GM19035 (cell line): ENCODE data around the gene PVALEF.

Experiments
- ATAC-seq: cut with Tn5 transposase; IDR thresholded peaks from one replicate; pipeline ENCODE4 v1.9.1; 2021; ENCODE audit not compliant: unreplicated experiment

Gene PVALEF

GRCh38 chr17:81180836-81181810 lies 15.8 kb downstream of the PVALEF start:
- ATAC-seq = no peak

- no peak for ATAC-seq
Measured at GRCh38 chr17:81181811-81182185, 16.5 kb downstream of the PVALEF start.

GRCh38 chr17:81182596-81182995 lies 17.3 kb downstream of the PVALEF start:
- ATAC-seq = no peak

GRCh38 chr17:81183316-81183715 lies 18.0 kb downstream of the PVALEF start:
- ATAC-seq = no peak

- no peak for ATAC-seq
Measured at GRCh38 chr17:81183807-81184206, 18.5 kb downstream of the PVALEF start.

GRCh38 chr17:81184555-81184954 lies 19.2 kb downstream of the PVALEF start:
- ATAC-seq = no peak

- no peak for ATAC-seq
Measured at GRCh38 chr17:81186203-81186602, 20.9 kb downstream of the PVALEF start.

- ATAC-seq = no peak
Measured at GRCh38 chr17:81187120-81187519, 21.8 kb downstream of the PVALEF start.

GRCh38 chr17:81187586-81188490 lies 22.5 kb downstream of the PVALEF start:
- no peak for ATAC-seq

GRCh38 chr17:81188491-81188840 lies 23.2 kb downstream of the PVALEF start:
- ATAC-seq = no peak

GRCh38 chr17:81189016-81189415 lies 23.7 kb downstream of the PVALEF start:
- ATAC-seq = no peak

GRCh38 chr17:81189670-81190530 lies 24.6 kb downstream of the PVALEF start:
- no peak for ATAC-seq

GRCh38 chr17:81190591-81190990 lies 25.3 kb downstream of the PVALEF start:
- no peak for ATAC-seq

GRCh38 chr17:81191116-81191515 lies 25.8 kb downstream of the PVALEF start:
- ATAC-seq = no peak

GRCh38 chr17:81191646-81192045 lies 26.3 kb downstream of the PVALEF start:
- no peak for ATAC-seq

- ATAC-seq = no peak
Measured at GRCh38 chr17:81192386-81193050, 27.2 kb downstream of the PVALEF start.

- ATAC-seq = no peak
Measured at GRCh38 chr17:81193051-81193410, 27.7 kb downstream of the PVALEF start.

- ATAC-seq = no peak
Measured at GRCh38 chr17:81193470-81194224, 28.3 kb downstream of the PVALEF start.

GRCh38 chr17:81194225-81194760 lies 29.0 kb downstream of the PVALEF start:
- no peak for ATAC-seq
